Prostate gland (tissue), 2 donors: Measurements from ENCODE around the gene IRF2BP1. TPM values are rescaled to one million over a fixed set of nuclear protein-coding genes. Genes with fewer than 3 reads are reported as not detected.

Experiments used
- DNase-seq: peaks from one replicate; pipeline ENCODE4 v3.0.0-alpha.2; 2019; ENCODE audit warnings: low spot score
- H3K27ac ChIP-seq, 2 donors: fragments of 200-600 bp; sonication (generic); 2 replicates each; pipeline ENCODE4 v1.5.1; 2017 to 2019
- H3K27me3 ChIP-seq: fragments of 200-600 bp; sonication (generic); replicated peaks from 2 replicates; pipeline ENCODE4 v1.5.1; 2019; ENCODE audit not compliant: insufficient read depth
- H3K36me3 ChIP-seq, 2 donors: fragments of 200-600 bp; sonication (generic); 1 replicate in 1 of 2; 2 replicates in 1 of 2; pipeline versions ENCODE4 v1.5.1 to v1.8.1; 2017 to 2019
- H3K4me1 ChIP-seq: fragments of 200-600 bp; sonication (generic); replicated peaks from 2 replicates; pipeline ENCODE4 v1.5.1; 2019
- H3K4me3 ChIP-seq, 2 donors: fragments of 200-600 bp; sonication (generic); 2 replicates each; pipeline ENCODE4 v1.5.1; 2017 to 2019
- H3K9me3 ChIP-seq: fragments of 200-600 bp; sonication (generic); 2 replicates; pipeline ENCODE4 v1.5.1; 2017
- POLR2A ChIP-seq: fragments of 450-650 bp; IDR thresholded peaks from one replicate; pipeline ENCODE4 v1.6.1; 2016; ENCODE audit warnings: antibody characterized with exemption, mild to moderate bottlenecking
- POLR2AphosphoS5 ChIP-seq: sonication (generic); formaldehyde crosslinking; IDR thresholded peaks from one replicate; pipeline ENCODE4 v1.6.1; 2017; ENCODE audit warnings: antibody characterized with exemption
- WGBS: methylation state at CpG from one replicate; pipeline ENCODE4 v1.1.5; 2018; 5-methylcytosine and 5-hydroxymethylcytosine counted together
- intact Hi-C: fragments of 100-400 bp; cut with DNase I; formaldehyde crosslinking; loops from one replicate; pipeline ENCODE4 v1.14.2; 2022
- total RNA-seq, 2 donors: library from RNA; depleted of rRNA; stranded (reverse); fragments of >200 nt; gene quantifications; one replicate each; pipeline ENCODE4 v1.1.0, GENCODE V29; 2016
- TF ChIP-seq, protein P1 (sequence below), 4 experiments: fragments of 200-600 bp in 2 of 4; fragments of 450-650 bp in 2 of 4; sonication (generic) in 2 of 4; IDR thresholded peaks; 1 replicate in 3 of 4; 2 replicates in 1 of 4; pipeline ENCODE4 v1.5.1; 2016 to 2019; ENCODE audit warnings: antibody characterized with exemption in 4 of 4, mild to moderate bottlenecking in 2 of 4, moderate library complexity in 2 of 4

The IRF2BP1 gene
- total RNA-seq, 2 donors from 2014 or later: 55.5 to 63.0 TPM

DNA sequence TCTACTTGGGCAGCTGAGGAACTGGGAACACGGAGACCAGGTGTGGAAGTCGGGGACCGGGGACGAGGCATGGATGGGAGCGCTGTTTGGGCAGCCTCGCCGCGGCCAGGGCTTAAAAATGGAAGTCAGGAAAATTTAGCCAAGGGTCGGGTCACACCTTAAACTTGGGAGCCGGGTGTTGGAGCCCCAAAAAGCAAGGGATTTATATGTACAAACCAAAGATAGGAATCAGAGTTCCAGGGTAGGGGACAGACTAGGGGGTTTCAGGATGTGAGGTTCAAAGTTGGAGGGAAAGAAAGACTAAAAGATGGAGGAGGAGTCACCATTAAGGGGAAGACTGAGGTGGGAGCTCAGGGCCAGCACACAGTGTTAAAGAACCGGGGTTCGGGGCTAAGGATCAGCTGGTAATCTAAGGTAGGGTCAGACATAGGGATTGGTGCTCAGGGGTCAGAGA, 21.3 kb downstream of the IRF2BP1 start:
- no peak for DNase-seq
- 23% methylated on average over 12 of the region's 12 CpGs for WGBS
- Histone ChIP-seq H3K4me3 (no peak overlapping the region), H3K27ac (no peak overlapping the region), H3K27me3 (no peaks in the 10 kb centered on the region), H3K4me1 (peaks cover 3% of the 10 kb centered on the region), H3K36me3 (no peaks in the 10 kb centered on the region), H3K9me3 (no peaks in the 10 kb centered on the region)
- TF ChIP-seq POLR2AphosphoS5: no peak
- TF ChIP-seq, protein P1, sequence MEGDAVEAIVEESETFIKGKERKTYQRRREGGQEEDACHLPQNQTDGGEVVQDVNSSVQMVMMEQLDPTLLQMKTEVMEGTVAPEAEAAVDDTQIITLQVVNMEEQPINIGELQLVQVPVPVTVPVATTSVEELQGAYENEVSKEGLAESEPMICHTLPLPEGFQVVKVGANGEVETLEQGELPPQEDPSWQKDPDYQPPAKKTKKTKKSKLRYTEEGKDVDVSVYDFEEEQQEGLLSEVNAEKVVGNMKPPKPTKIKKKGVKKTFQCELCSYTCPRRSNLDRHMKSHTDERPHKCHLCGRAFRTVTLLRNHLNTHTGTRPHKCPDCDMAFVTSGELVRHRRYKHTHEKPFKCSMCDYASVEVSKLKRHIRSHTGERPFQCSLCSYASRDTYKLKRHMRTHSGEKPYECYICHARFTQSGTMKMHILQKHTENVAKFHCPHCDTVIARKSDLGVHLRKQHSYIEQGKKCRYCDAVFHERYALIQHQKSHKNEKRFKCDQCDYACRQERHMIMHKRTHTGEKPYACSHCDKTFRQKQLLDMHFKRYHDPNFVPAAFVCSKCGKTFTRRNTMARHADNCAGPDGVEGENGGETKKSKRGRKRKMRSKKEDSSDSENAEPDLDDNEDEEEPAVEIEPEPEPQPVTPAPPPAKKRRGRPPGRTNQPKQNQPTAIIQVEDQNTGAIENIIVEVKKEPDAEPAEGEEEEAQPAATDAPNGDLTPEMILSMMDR (IDR thresholded peaks at IDR 0.05): no peak
- no peak for TF ChIP-seq POLR2A
- intact Hi-C loops: no loop called here

DNA sequence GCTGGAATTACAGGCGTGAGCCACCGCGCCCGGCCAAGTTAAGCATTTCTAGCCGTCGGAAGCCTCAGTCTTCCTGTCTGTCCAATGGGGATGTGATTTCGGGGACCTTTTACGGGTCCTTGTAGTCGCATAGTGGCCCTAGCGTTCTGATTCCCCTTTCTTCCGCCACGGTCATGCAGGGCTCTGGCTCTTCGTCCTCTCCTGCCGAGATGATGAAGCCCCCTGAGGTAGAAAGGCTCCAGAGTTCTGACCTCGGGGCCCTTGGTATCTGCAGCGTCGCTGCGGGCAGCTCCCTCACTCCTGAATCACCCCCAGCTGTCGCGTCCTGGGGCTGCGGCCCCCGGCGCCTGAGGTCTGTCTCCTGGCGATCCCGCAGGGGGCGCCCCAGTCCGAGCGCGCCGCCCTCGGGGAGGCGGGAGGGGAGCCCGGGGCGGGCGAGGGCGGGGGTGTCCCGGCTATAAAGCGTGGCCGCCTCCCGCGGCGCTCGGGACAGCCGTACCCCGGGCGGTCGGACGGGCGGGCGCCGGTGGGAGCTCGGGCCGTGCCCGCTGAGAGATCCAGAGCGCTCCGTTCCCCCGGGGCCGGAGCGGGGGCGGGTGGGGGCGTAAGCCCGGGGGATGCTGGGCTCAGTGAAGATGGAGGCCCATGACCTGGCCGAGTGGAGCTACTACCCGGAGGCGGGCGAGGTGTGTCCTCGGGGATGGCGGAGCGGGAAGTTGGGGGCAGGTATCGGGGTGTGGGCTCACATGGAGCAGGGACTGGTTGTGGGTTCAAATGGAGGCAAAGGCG, 21.9 kb downstream of the IRF2BP1 start, which contains the start of gene FOXA3:
TSS of gene FOXA3 (plus strand) at position 487 of the 789 bp plus-strand sequence. CDS start at position 618, 131 bp downstream.
- 4% methylated on average over 57 of the region's 71 CpGs for WGBS
- intact Hi-C loops: loop anchor here (2.0 kb wide), 1 partner anchor 23 kb away; the partner anchor contains the start of gene IRF2BP1
- H3K9me3 ChIP-seq: no peaks in the 10 kb centered on the region
- H3K4me3 ChIP-seq: peak within 1 kb of the TSS; percentile 89 to 90
- H3K4me1 ChIP-seq: peaks cover 3% of the 10 kb centered on the region
- H3K36me3 ChIP-seq: no peaks in the 10 kb centered on the region
- no peak for DNase-seq
- no peaks in the 10 kb centered on the region for H3K27me3 ChIP-seq
- no peak for TF ChIP-seq POLR2AphosphoS5
- TF ChIP-seq, protein P1 (IDR thresholded peaks at IDR 0.05): peak; percentile 38 to 85 (median 66)
- peak within 1 kb of the TSS in 1 of 2 donors; percentile 94 for H3K27ac ChIP-seq

DNA sequence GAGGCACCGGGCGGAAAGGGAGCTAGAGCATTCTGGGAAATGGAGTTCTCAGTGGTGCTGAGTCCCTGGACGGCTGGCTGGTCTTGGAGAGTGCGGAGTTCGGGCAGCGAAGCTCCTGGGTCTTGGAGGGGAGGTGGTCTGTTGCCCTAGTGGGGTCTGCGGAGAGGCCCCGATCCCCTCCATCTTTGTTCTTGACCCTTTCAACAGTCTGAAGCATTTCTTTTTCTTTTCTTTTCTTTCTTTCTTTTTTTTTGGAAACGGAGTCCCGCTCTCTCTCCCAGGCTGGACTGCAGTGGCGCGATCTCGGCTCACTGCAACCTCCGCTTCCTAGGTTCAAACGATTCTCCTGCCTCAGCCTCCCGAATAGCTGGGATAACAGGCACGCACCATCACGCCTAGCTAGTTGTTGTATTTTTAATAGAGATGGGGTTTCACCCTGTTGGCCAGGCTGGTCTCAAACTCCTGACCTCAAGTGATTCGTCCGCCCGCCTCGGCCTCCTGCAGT, 22.6 kb downstream of the IRF2BP1 start:
- Histone ChIP-seq H3K27me3 (no peaks in the 10 kb centered on the region), H3K9me3 (no peaks in the 10 kb centered on the region), H3K4me3 (peak overlapping the region; percentile 89 to 90), H3K27ac (peak overlapping the region in 1 of 2 donors; percentile 94), H3K4me1 (peaks cover 3% of the 10 kb centered on the region), H3K36me3 (no peaks in the 10 kb centered on the region)
- 5% methylated on average over 22 of the region's 22 CpGs for WGBS
- intact Hi-C loops: loop anchor here (2.0 kb wide), 1 partner anchor 23 kb away; the partner anchor contains the start of gene IRF2BP1
- TF ChIP-seq POLR2A (no peak), POLR2AphosphoS5 (no peak)
- TF ChIP-seq, protein P1 (IDR thresholded peaks at IDR 0.05): no peak
- DNase-seq: no peak

DNA sequence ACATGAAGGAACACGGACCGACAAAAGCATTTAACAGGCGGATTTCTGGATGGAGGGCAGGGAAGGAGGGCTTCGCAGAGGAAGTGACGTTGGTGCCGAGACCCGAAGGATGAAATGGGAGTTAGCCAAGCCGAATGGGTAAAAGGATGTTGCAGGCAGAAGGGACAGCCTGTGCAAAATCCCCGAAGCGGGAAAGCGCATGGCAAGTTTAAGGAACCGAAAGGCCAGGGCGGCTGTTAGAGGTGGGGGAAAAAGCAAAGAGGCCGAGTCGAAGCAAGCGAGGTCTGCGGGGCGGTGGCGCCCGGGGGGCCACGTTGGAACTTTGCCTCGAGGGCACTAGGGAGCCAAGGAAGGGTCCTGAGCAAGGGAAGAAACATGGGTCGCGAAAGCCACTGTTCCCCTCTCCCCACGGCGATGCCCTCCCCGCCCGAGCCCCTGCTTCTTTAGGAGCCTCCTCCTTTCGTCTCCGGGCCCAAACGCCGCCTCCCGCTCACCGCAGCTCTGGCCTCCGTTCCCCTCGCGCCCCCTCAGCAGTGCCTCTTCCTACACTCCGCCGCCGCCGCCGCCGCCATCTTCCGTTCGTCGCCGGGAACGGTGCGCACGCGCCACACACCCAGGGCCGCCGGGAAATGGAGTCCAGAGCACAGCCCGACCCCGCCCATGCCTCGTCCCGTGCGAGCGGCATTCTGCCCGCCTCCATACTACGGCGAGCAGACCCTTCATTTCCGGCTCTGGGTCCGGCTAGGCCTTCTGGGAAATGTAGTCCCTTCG, 23.2 kb downstream of the IRF2BP1 start, which contains the start of gene SYMPK:
TSS of gene SYMPK (minus strand) at position 584 of the 771 bp plus-strand sequence. CDS start 8,652 bp downstream, outside the sequence.
- H3K27me3 ChIP-seq: no peaks in the 10 kb centered on the region
- H3K27ac ChIP-seq: peak within 1 kb of the TSS; percentile 91 to 94
- intact Hi-C loops: loop anchor here (2.0 kb wide), 1 partner anchor 24 kb away; the partner anchor contains the start of gene IRF2BP1
- DNase-seq: peak; percentile 98
- no peaks in the 10 kb centered on the region for H3K9me3 ChIP-seq
- WGBS: under 1% methylated on average over 65 of the region's 65 CpGs
- TF ChIP-seq POLR2AphosphoS5 (peak; percentile 100), POLR2A (peak; percentile 79)
- TF ChIP-seq, protein P1 (IDR thresholded peaks at IDR 0.05): peak in 3 of 4 experiments; percentile 13 to 32 (median 31)
- peak within 1 kb of the TSS; percentile 89 to 90 for H3K4me3 ChIP-seq
- no peaks in the 10 kb centered on the region for H3K36me3 ChIP-seq
- peaks cover 3% of the 10 kb centered on the region for H3K4me1 ChIP-seq
